SK-N-MC (cell line): ENCODE data around the gene MYBBP1A.

Experiments used
- DNase-seq: peaks from one replicate; pipeline ENCODE4 v3.0.0-alpha.2; 2011; ENCODE audit warnings: low read depth, low spot score
- H3K27ac ChIP-seq: fragments of 200-600 bp; sonication (generic); 2 replicates; pipeline ENCODE4 v1.5.1; 2016; ENCODE audit warnings: mixed run types
- H3K36me3 ChIP-seq: fragments of 200-600 bp; sonication (generic); 2 replicates; pipeline ENCODE4 v1.6.1; 2017; ENCODE audit warnings: antibody characterized with exemption, low read length, mixed read lengths; ENCODE audit not compliant: insufficient read depth
- H3K4me3 ChIP-seq: fragments of 200-600 bp; sonication (generic); 2 replicates; pipeline ENCODE4 v1.5.1; 2016
- H3K9ac ChIP-seq: fragments of 200-600 bp; sonication (generic); 2 replicates; pipeline ENCODE4 v1.8.0; 2017; ENCODE audit warnings: mixed run types, mixed read lengths; ENCODE audit not compliant: insufficient read length
- H3K9me3 ChIP-seq: fragments of 200-600 bp; sonication (generic); 2 replicates; pipeline ENCODE4 v1.6.1; 2017; ENCODE audit warnings: low read depth, mild to moderate bottlenecking, antibody characterized with exemption, low read length, moderate library complexity, mixed read lengths
- EZH2 ChIP-seq: fragments of 200-600 bp; sonication (generic); IDR thresholded peaks from one replicate; pipeline ENCODE4 v1.6.1; 2017; ENCODE audit warnings: antibody characterized with exemption
- FOXP2 ChIP-seq: optimal IDR thresholded peaks from 2 replicates; pipeline ENCODE3; 2011; ENCODE audit warnings: mild to moderate bottlenecking, moderate library complexity; ENCODE audit not compliant: insufficient read depth; ENCODE audit errors: extremely low read length, control extremely low read depth
- POLR2AphosphoS5 ChIP-seq: IDR thresholded peaks from 2 replicates; pipeline ENCODE4 v1.6.1; 2012; ENCODE audit warnings: mild to moderate bottlenecking, low read depth, low read length, borderline replicate concordance

Gene MYBBP1A

GRCh38 chr17:4549781-4550533 lies 5.2 kb downstream of the MYBBP1A start:
- no peak overlapping the region for H3K4me3 ChIP-seq
- peaks cover 87% of the 10 kb centered on the region for H3K36me3 ChIP-seq
- no peak overlapping the region for H3K27ac ChIP-seq
- no peak overlapping the region for H3K9ac ChIP-seq
- TF ChIP-seq EZH2 (no peak), POLR2AphosphoS5 (no peak), FOXP2 (no peak)
- no peaks in the 10 kb centered on the region for H3K9me3 ChIP-seq
- no peak for DNase-seq

GRCh38 chr17:4548721-4549531 lies 6.3 kb downstream of the MYBBP1A start:
- Histone ChIP-seq H3K36me3 (peaks cover 85% of the 10 kb centered on the region), H3K27ac (no peak overlapping the region), H3K9ac (no peak overlapping the region), H3K9me3 (no peaks in the 10 kb centered on the region), H3K4me3 (no peak overlapping the region)
- DNase-seq = no peak
- TF ChIP-seq POLR2AphosphoS5 (no peak), FOXP2 (no peak), EZH2 (no peak)

GRCh38 chr17:4548061-4548461 lies 7.1 kb downstream of the MYBBP1A start:
- H3K27ac ChIP-seq = no peak overlapping the region
- no peak overlapping the region for H3K4me3 ChIP-seq
- peaks cover 84% of the 10 kb centered on the region for H3K36me3 ChIP-seq
- no peak for TF ChIP-seq FOXP2
- no peak for TF ChIP-seq EZH2
- TF ChIP-seq POLR2AphosphoS5 = no peak
- no peak for DNase-seq
- H3K9me3 ChIP-seq = no peaks in the 10 kb centered on the region
- no peak overlapping the region for H3K9ac ChIP-seq

GRCh38 chr17:4547118-4547906 lies 7.9 kb downstream of the MYBBP1A start:
- Histone ChIP-seq H3K36me3 (peaks cover 82% of the 10 kb centered on the region), H3K9me3 (no peaks in the 10 kb centered on the region), H3K27ac (no peak overlapping the region), H3K4me3 (no peak overlapping the region), H3K9ac (no peak overlapping the region)
- TF ChIP-seq FOXP2 = no peak
- TF ChIP-seq EZH2 = no peak
- TF ChIP-seq POLR2AphosphoS5 = no peak
- DNase-seq = no peak

GRCh38 chr17:4545217-4545951 lies 9.8 kb downstream of the MYBBP1A start:
- H3K27ac ChIP-seq = no peak overlapping the region
- TF ChIP-seq POLR2AphosphoS5 = no peak

GRCh38 chr17:4544951-4545216 lies 10.3 kb downstream of the MYBBP1A start:
- Histone ChIP-seq H3K36me3 (peaks cover 82% of the 10 kb centered on the region; the same call in 1 of the 2 replicates), H3K4me3 (no peak overlapping the region), H3K27ac (no peak overlapping the region), H3K9ac (no peak overlapping the region), H3K9me3 (no peaks in the 10 kb centered on the region)
- TF ChIP-seq FOXP2 (no peak), EZH2 (no peak), POLR2AphosphoS5 (no peak)
- DNase-seq = no peak

More at GRCh38 chr17:4545217-4545951, 9.8 kb downstream of the MYBBP1A start:
- Histone ChIP-seq H3K36me3 (peaks cover 82% of the 10 kb centered on the region; the same call in 1 of the 2 replicates), H3K9ac (no peak overlapping the region), H3K4me3 (no peak overlapping the region), H3K9me3 (no peaks in the 10 kb centered on the region)
- DNase-seq = no peak

GRCh38 chr17:4544135-4544950 lies 10.8 kb downstream of the MYBBP1A start:
- no peak for DNase-seq
- no peak for TF ChIP-seq EZH2
- no peak for TF ChIP-seq POLR2AphosphoS5
- TF ChIP-seq FOXP2 = no peak
- H3K27ac ChIP-seq = no peak overlapping the region
- H3K9me3 ChIP-seq = no peaks in the 10 kb centered on the region
- no peak overlapping the region for H3K4me3 ChIP-seq
- H3K36me3 ChIP-seq = peaks cover 80% of the 10 kb centered on the region; the same call in 1 of the 2 replicates
- H3K9ac ChIP-seq = no peak overlapping the region
